T-cell (primary cell): ENCODE data around the gene GRPEL1. TPM values are rescaled to one million over a fixed set of nuclear protein-coding genes. Genes with fewer than 3 reads are reported as not detected.
A peak's percentile ranks its signal among the peaks of the same experiment; 100 is the strongest.

Experiments used
- ATAC-seq, 4 experiments: fragments of 200-7000 bp in 3 of 4; fragments of 150-1000 bp in 1 of 4; cut with Tn5 transposase; replicated peaks in 1 of 4; 1 replicate in 3 of 4; 2 replicates in 1 of 4; pipeline ENCODE4 v1.10.0; 2021; ENCODE audit warnings: moderate library complexity in 3 of 4, mild to moderate bottlenecking in 2 of 4, moderate number of reproducible peaks in 1 of 4
- CTCF ChIA-PET, 2 donors: fragments of 300-600 bp; sonication (Branson Sonifier 250); formaldehyde crosslinking; loops; one replicate each; lab custom pipeline; 2022; ENCODE audit warnings: antibody characterized with exemption in 2 of 2; lab: Charles Lee
- POLR2A ChIA-PET, 2 donors: fragments of 300-600 bp; sonication (Branson Sonifier 250); formaldehyde crosslinking; loops; one replicate each; lab custom pipeline; 2022; ENCODE audit warnings: antibody characterized with exemption in 2 of 2; lab: Charles Lee
- DNase-seq, 35 experiments: peaks; one replicate each; pipeline versions ENCODE4 v3.0.0 to v3.0.0-alpha.2; 2013 to 2023
- H3K27ac ChIP-seq: one replicate; pipeline ENCODE4 v1.5.1; 2013; ENCODE audit warnings: low read length
- H3K27me3 ChIP-seq, 2 experiments: replicated peaks in 1 of 2; 1 replicate in 1 of 2; 2 replicates in 1 of 2; pipeline versions ENCODE4 v1.6.1 to v1.7.0; 2013; ENCODE audit warnings: low read length in 1 of 2, mixed read lengths in 1 of 2; ENCODE audit not compliant: control insufficient read depth in 2 of 2, insufficient read depth in 2 of 2; ENCODE audit errors: extremely low read depth in 1 of 2
- H3K36me3 ChIP-seq, 2 donors: 1 replicate in 1 of 2; 2 replicates in 1 of 2; pipeline versions ENCODE4 v1.6.1 to v1.7.0; 2013; ENCODE audit warnings: low read length in 1 of 2; ENCODE audit not compliant: control insufficient read depth in 2 of 2, insufficient read depth in 1 of 2; ENCODE audit errors: extremely low read depth in 1 of 2
- H3K4me1 ChIP-seq, 2 experiments: 1 replicate in 1 of 2; 2 replicates in 1 of 2; pipeline versions ENCODE4 v1.6.1 to v1.7.0; 2013; ENCODE audit warnings: low read length in 2 of 2, mixed read lengths in 1 of 2; ENCODE audit not compliant: insufficient read depth in 2 of 2, control insufficient read depth in 1 of 2; ENCODE audit errors: extremely low read depth in 1 of 2
- H3K4me3 ChIP-seq, 2 donors: 1 replicate in 1 of 2; 2 replicates in 1 of 2; pipeline versions ENCODE4 v1.5.1 to v1.7.0; 2013; ENCODE audit warnings: mild to moderate bottlenecking in 2 of 2, low read length in 1 of 2, moderate library complexity in 1 of 2; ENCODE audit not compliant: control insufficient read depth in 1 of 2; ENCODE audit errors: extremely low read depth in 1 of 2
- H3K9me3 ChIP-seq: 2 replicates; pipeline ENCODE4 v1.7.0; 2013
- H3K27ac Mint-ChIP-seq, 2 donors: one replicate each; pipeline ENCODE4 v1.8.0; 2020 to 2021; ENCODE audit warnings: mild to moderate bottlenecking in 2 of 2, mixed read lengths in 2 of 2
- H3K27me3 Mint-ChIP-seq, 2 donors: one replicate each; pipeline ENCODE4 v1.8.0; 2021 to 2022; ENCODE audit warnings: mixed read lengths in 2 of 2
- H3K36me3 Mint-ChIP-seq: one replicate; pipeline ENCODE4 v1.8.0; 2021; ENCODE audit warnings: mixed read lengths
- H3K4me1 Mint-ChIP-seq, 3 donors: one replicate each; pipeline ENCODE4 v1.8.0; 2020 to 2022; ENCODE audit warnings: mixed read lengths in 3 of 3, mild to moderate bottlenecking in 1 of 3
- H3K4me3 Mint-ChIP-seq, 3 donors: one replicate each; pipeline ENCODE4 v1.8.0; 2020 to 2022; ENCODE audit warnings: mild to moderate bottlenecking in 3 of 3, mixed read lengths in 3 of 3, moderate library complexity in 3 of 3
- H3K9me3 Mint-ChIP-seq, 3 donors: one replicate each; pipeline ENCODE4 v1.8.0; 2020 to 2022; ENCODE audit warnings: mixed read lengths in 3 of 3
- WGBS: methylation state at CpG from one replicate; pipeline ENCODE4 v1.1.5; 2013; ENCODE audit warnings: missing lambda C conversion rate; ENCODE audit not compliant: insufficient coverage; 5-methylcytosine and 5-hydroxymethylcytosine counted together
- total RNA-seq, 35 experiments: library from RNA in 6 of 35; stranded (reverse) in 6 of 35; fragments of 120-200 nt in 1 of 35; gene quantifications; one replicate each; pipeline versions ENCODE4 v1.2.1 to v1.2.4 and lab custom pipeline; 2013 to 2026

GRPEL1 gene
- total RNA-seq, 5 donors from 2014 or later (not counting 1 experiment from before 2014, with no cell fraction given) = 29.9 to 54.6 (median 36.8) TPM

GRCh38 chr4:7029212-7029611, 38.7 kb downstream of the GRPEL1 start:
- Histone ChIP-seq H3K27me3 (no peaks in the 10 kb centered on the region), H3K27ac (no peak overlapping the region), H3K4me3 (no peak overlapping the region), H3K36me3 (peaks cover 27 to 62% of the 10 kb centered on the region in 2 donors), H3K9me3 (no peaks in the 10 kb centered on the region), H3K4me1 (peaks cover 0 to 3% of the 10 kb centered on the region in 2 experiments)
- Mint-ChIP-seq H3K9me3 (no peaks in the 10 kb centered on the region), H3K4me3 (no peak overlapping the region), H3K36me3 (peaks cover 30% of the 10 kb centered on the region), H3K27ac (no peak overlapping the region), H3K27me3 (no peaks in the 10 kb centered on the region), H3K4me1 (no peaks in the 10 kb centered on the region)
- ATAC-seq (no peak), DNase-seq (no peak)
- POLR2A ChIA-PET = no interaction called here
- CTCF ChIA-PET = no interaction called here
- WGBS = 95% methylated on average over 11 of the region's 12 CpGs

- WGBS = 87% methylated on average over 3 of the region's 5 CpGs
- ChIA-PET CTCF (no interaction called here), POLR2A (no interaction called here)
- Histone ChIP-seq H3K4me1 (peaks cover 0 to 3% of the 10 kb centered on the region in 2 experiments), H3K9me3 (no peaks in the 10 kb centered on the region), H3K27me3 (no peaks in the 10 kb centered on the region), H3K36me3 (peaks cover 33 to 75% of the 10 kb centered on the region in 2 donors), H3K27ac (no peak overlapping the region), H3K4me3 (no peak overlapping the region)
- H3K36me3 Mint-ChIP-seq = peaks cover 34% of the 10 kb centered on the region
- no peak overlapping the region for H3K4me3 Mint-ChIP-seq
- H3K27me3 Mint-ChIP-seq = no peaks in the 10 kb centered on the region
- no peak for DNase-seq
- H3K9me3 Mint-ChIP-seq = no peaks in the 10 kb centered on the region
- H3K27ac Mint-ChIP-seq = no peak overlapping the region
- H3K4me1 Mint-ChIP-seq = no peaks in the 10 kb centered on the region
- no peak for ATAC-seq
Observed at GRCh38 chr4:7027913-7028312, 40.0 kb downstream of the GRPEL1 start.

GRCh38 chr4:7027284-7027683, 40.6 kb downstream of the GRPEL1 start:
- no peaks in the 10 kb centered on the region for H3K27me3 Mint-ChIP-seq
- peaks cover 33% of the 10 kb centered on the region for H3K36me3 Mint-ChIP-seq

GRCh38 chr4:7026107-7026506, 41.8 kb downstream of the GRPEL1 start:
- CTCF ChIA-PET = no interaction called here
- Mint-ChIP-seq H3K27me3 (no peaks in the 10 kb centered on the region), H3K27ac (peak overlapping the region in 1 of 2 donors; percentile 31), H3K4me3 (no peak overlapping the region), H3K36me3 (peaks cover 36% of the 10 kb centered on the region), H3K4me1 (no peaks in the 10 kb centered on the region), H3K9me3 (no peaks in the 10 kb centered on the region)
- no peak overlapping the region for H3K27ac ChIP-seq
- H3K27me3 ChIP-seq = no peaks in the 10 kb centered on the region
- DNase-seq = no peak
- POLR2A ChIA-PET = no interaction called here
- peaks cover 0 to 3% of the 10 kb centered on the region in 2 experiments for H3K4me1 ChIP-seq
- peaks cover 29 to 74% of the 10 kb centered on the region in 2 donors for H3K36me3 ChIP-seq
- 97% methylated on average over 4 of the region's 9 CpGs for WGBS
- H3K4me3 ChIP-seq = no peak overlapping the region
- no peaks in the 10 kb centered on the region for H3K9me3 ChIP-seq
- no peak for ATAC-seq

More at GRCh38 chr4:7027284-7027683, 40.6 kb downstream of the GRPEL1 start:
- H3K4me1 Mint-ChIP-seq = no peaks in the 10 kb centered on the region
- no peaks in the 10 kb centered on the region for H3K27me3 ChIP-seq
- peaks cover 35 to 75% of the 10 kb centered on the region in 2 donors for H3K36me3 ChIP-seq
- ATAC-seq = no peak
- 87% methylated on average over 7 of the region's 7 CpGs for WGBS
- no peak for DNase-seq
- H3K27ac Mint-ChIP-seq = no peak overlapping the region
- no peak overlapping the region for H3K4me3 Mint-ChIP-seq
- no peaks in the 10 kb centered on the region for H3K9me3 ChIP-seq
- H3K4me1 ChIP-seq = peaks cover 0 to 3% of the 10 kb centered on the region in 2 experiments
- CTCF ChIA-PET = no interaction called here
- no peak overlapping the region for H3K4me3 ChIP-seq
- H3K27ac ChIP-seq = no peak overlapping the region
- POLR2A ChIA-PET = no interaction called here
- no peaks in the 10 kb centered on the region for H3K9me3 Mint-ChIP-seq

GRCh38 chr4:7025040-7025602, 42.7 kb downstream of the GRPEL1 start:
- Histone ChIP-seq H3K36me3 (peaks cover 21 to 74% of the 10 kb centered on the region in 2 donors), H3K9me3 (no peaks in the 10 kb centered on the region), H3K27ac (no peak overlapping the region), H3K4me3 (no peak overlapping the region), H3K27me3 (no peaks in the 10 kb centered on the region), H3K4me1 (peaks cover 0 to 3% of the 10 kb centered on the region in 2 experiments)
- Mint-ChIP-seq H3K4me3 (no peak overlapping the region), H3K4me1 (no peaks in the 10 kb centered on the region), H3K9me3 (no peaks in the 10 kb centered on the region), H3K36me3 (peaks cover 36% of the 10 kb centered on the region), H3K27me3 (no peaks in the 10 kb centered on the region), H3K27ac (no peak overlapping the region)
- DNase-seq (no peak), ATAC-seq (no peak)
- CTCF ChIA-PET = no interaction called here
- POLR2A ChIA-PET = no interaction called here
- 91% methylated on average over 21 of the region's 28 CpGs for WGBS

- H3K4me3 Mint-ChIP-seq = no peak overlapping the region
- H3K27ac Mint-ChIP-seq = no peak overlapping the region
- no peak for ATAC-seq
- DNase-seq = no peak
- no peaks in the 10 kb centered on the region for H3K4me1 Mint-ChIP-seq
- no peaks in the 10 kb centered on the region for H3K27me3 Mint-ChIP-seq
- WGBS = 93% methylated on average over 19 of the region's 19 CpGs
- Histone ChIP-seq H3K36me3 (peaks cover 16 to 70% of the 10 kb centered on the region in 2 donors), H3K27me3 (no peaks in the 10 kb centered on the region), H3K27ac (no peak overlapping the region), H3K9me3 (no peaks in the 10 kb centered on the region), H3K4me3 (no peak overlapping the region), H3K4me1 (peaks cover 0 to 3% of the 10 kb centered on the region in 2 experiments)
- ChIA-PET CTCF (no interaction called here), POLR2A (no interaction called here)
- H3K9me3 Mint-ChIP-seq = no peaks in the 10 kb centered on the region
- H3K36me3 Mint-ChIP-seq = peaks cover 36% of the 10 kb centered on the region
Observed at GRCh38 chr4:7024336-7024890, 43.5 kb downstream of the GRPEL1 start.
